H1 (cell line): Measurements from ENCODE around the gene GJE1. TPM values are rescaled to one million over a fixed set of nuclear protein-coding genes. Genes with fewer than 3 reads are reported as not detected.

Experiments
- CTCF ChIA-PET: fragments of 300-600 bp; sonication (Branson Sonifier 250); formaldehyde crosslinking; loops from one replicate; lab custom pipeline; 2021; ENCODE audit not compliant: partially characterized antibody; lab: Charles Lee
- POLR2A ChIA-PET: fragments of 300-600 bp; sonication (Branson Sonifier 250); formaldehyde crosslinking; loops from one replicate; lab custom pipeline; 2021; ENCODE audit warnings: inconsistent platforms; ENCODE audit not compliant: partially characterized antibody; lab: Charles Lee
- DNase-seq, 2 experiments: peaks; one replicate each; pipeline versions ENCODE4 v3.0.0 to v3.0.0-alpha.2; 2010 to 2022; ENCODE audit warnings: low spot score in 2 of 2, low read depth in 1 of 2, mixed read lengths in 1 of 2
- FAIRE-seq: peaks from 2 replicates; lab custom pipeline; 2011; peaks lifted over from hg19 to GRCh38; lab: Jason Lieb, UNC
- H2AFZ ChIP-seq: 2 replicates; pipeline ENCODE4 v1.8.1; 2012; ENCODE audit warnings: low read length, inconsistent platforms
- H2AK5ac ChIP-seq: 2 replicates; pipeline ENCODE4 v1.6.1; 2013; ENCODE audit warnings: low read depth, low read length
- H2BK120ac ChIP-seq: replicated peaks from 2 replicates; pipeline ENCODE3; 2013; ENCODE audit warnings: low read depth, low read length, inconsistent platforms
- H2BK12ac ChIP-seq: 2 replicates; pipeline ENCODE4 v1.6.1; 2013; ENCODE audit warnings: low read depth, low read length
- H2BK15ac ChIP-seq: 2 replicates; pipeline ENCODE4 v1.6.1; 2013; ENCODE audit warnings: low read length
- H2BK20ac ChIP-seq: 2 replicates; pipeline ENCODE4 v1.6.1; 2013; ENCODE audit warnings: low read length
- H2BK5ac ChIP-seq: 2 replicates; pipeline ENCODE4 v1.6.1; 2013; ENCODE audit warnings: low read depth, low read length
- H3K14ac ChIP-seq: 2 replicates; pipeline ENCODE4 v1.6.1; 2013; ENCODE audit warnings: inconsistent platforms; ENCODE audit not compliant: insufficient read length
- H3K18ac ChIP-seq: 2 replicates; pipeline ENCODE4 v1.6.1; 2013; ENCODE audit warnings: low read length; ENCODE audit errors: extremely low read depth
- H3K23ac ChIP-seq: 2 replicates; pipeline ENCODE4 v1.6.1; 2013; ENCODE audit warnings: inconsistent platforms; ENCODE audit not compliant: insufficient read length
- H3K23me2 ChIP-seq: 2 replicates; pipeline ENCODE4 v1.6.1; 2013; ENCODE audit warnings: low read depth, low read length
- H3K27ac ChIP-seq: 2 replicates; pipeline ENCODE4 v1.6.1; 2011; ENCODE audit warnings: low read depth, low read length, inconsistent platforms
- H3K27me3 ChIP-seq, 4 experiments: replicated peaks in 1 of 4; 1 replicate in 1 of 4; 2 replicates in 3 of 4; pipeline versions ENCODE4 v1.6.1 to v1.8.1; 2011 to 2013; ENCODE audit warnings: low read length in 3 of 4, mild to moderate bottlenecking in 3 of 4, inconsistent platforms in 2 of 4, mixed read lengths in 2 of 4, moderate library complexity in 1 of 4; ENCODE audit not compliant: control insufficient read depth in 3 of 4, insufficient read depth in 3 of 4; ENCODE audit errors: extremely low read depth in 1 of 4
- H3K36me3 ChIP-seq, 4 experiments: 2 replicates each; pipeline versions ENCODE4 v1.6.1 to v1.8.1; 2011 to 2013; ENCODE audit warnings: mild to moderate bottlenecking in 4 of 4, low read length in 3 of 4, moderate library complexity in 2 of 4, control low read depth in 1 of 4, inconsistent platforms in 1 of 4; ENCODE audit not compliant: insufficient read depth in 4 of 4, control insufficient read depth in 2 of 4
- H3K4ac ChIP-seq: replicated peaks from 2 replicates; pipeline ENCODE3; 2013; ENCODE audit warnings: low read length, low read depth, mixed read lengths, inconsistent platforms; ENCODE audit not compliant: insufficient read length
- H3K4me1 ChIP-seq, 4 experiments: replicated peaks in 1 of 4; 1 replicate in 1 of 4; 2 replicates in 3 of 4; pipeline versions ENCODE4 v1.6.1 to v1.8.1; 2011 to 2013; ENCODE audit warnings: low read length in 3 of 4, inconsistent platforms in 2 of 4, mixed read lengths in 1 of 4; ENCODE audit not compliant: insufficient read depth in 4 of 4, control insufficient read depth in 3 of 4
- H3K4me2 ChIP-seq, 2 experiments: 2 replicates each; pipeline versions ENCODE4 v1.6.1 to v1.8.1; 2011 to 2013; ENCODE audit warnings: low read depth in 2 of 2, low read length in 2 of 2, control low read depth in 1 of 2, inconsistent platforms in 1 of 2, mild to moderate bottlenecking in 1 of 2; ENCODE audit not compliant: insufficient read depth in 1 of 2
- H3K4me3 ChIP-seq, 4 experiments: fragments of 200-600, 300-600 bp in 1 of 4; sonication (generic), shearing (Covaris generic), sonication (Bioruptor Twin) in 1 of 4; 2 replicates each; pipeline versions ENCODE4 v1.5.1 to v1.8.1; 2011 to 2016; ENCODE audit warnings: low read length in 4 of 4, low read depth in 3 of 4, control low read depth in 2 of 4, inconsistent platforms in 2 of 4, mild to moderate bottlenecking in 2 of 4, mixed read lengths in 1 of 4, moderate library complexity in 1 of 4; ENCODE audit not compliant: insufficient read depth in 2 of 4; ENCODE audit errors: extremely low read depth in 1 of 4
- H3K56ac ChIP-seq: replicated peaks from 2 replicates; pipeline ENCODE3; 2013; ENCODE audit warnings: low read depth, mild to moderate bottlenecking, mixed read lengths, low read length, inconsistent platforms; ENCODE audit not compliant: insufficient read length
- H3K79me1 ChIP-seq: 2 replicates; pipeline ENCODE4 v1.6.1; 2013; ENCODE audit warnings: low read depth, low read length, control low read depth
- H3K79me2 ChIP-seq, 2 experiments: 2 replicates each; pipeline versions ENCODE4 v1.6.1 to v1.8.1; 2012 to 2013; ENCODE audit warnings: low read length in 2 of 2, mild to moderate bottlenecking in 2 of 2, inconsistent platforms in 1 of 2; ENCODE audit not compliant: insufficient read depth in 2 of 2, control insufficient read depth in 1 of 2
- H3K9ac ChIP-seq, 4 experiments: replicated peaks in 1 of 4; 1 replicate in 1 of 4; 2 replicates in 3 of 4; pipeline versions ENCODE4 v1.6.1 to v1.8.1; 2011 to 2013; ENCODE audit warnings: low read depth in 3 of 4, low read length in 3 of 4, control low read depth in 2 of 4, mild to moderate bottlenecking in 2 of 4, moderate library complexity in 2 of 4, inconsistent platforms in 1 of 4; ENCODE audit errors: extremely low read depth in 1 of 4
- H3K9me3 ChIP-seq, 2 experiments: 2 replicates each; pipeline versions ENCODE4 v1.6.1 to v1.8.1; 2012 to 2013; ENCODE audit warnings: mild to moderate bottlenecking in 2 of 2, moderate library complexity in 2 of 2, control low read depth in 1 of 2, inconsistent platforms in 1 of 2, low read depth in 1 of 2, low read length in 1 of 2, mixed read lengths in 1 of 2; ENCODE audit not compliant: insufficient read depth in 2 of 2
- H4K20me1 ChIP-seq, 2 experiments: replicated peaks in 1 of 2; 2 replicates each; pipeline versions ENCODE3 to v1.8.1; 2011 to 2013; ENCODE audit warnings: inconsistent platforms in 2 of 2, low read length in 2 of 2, mild to moderate bottlenecking in 1 of 2; ENCODE audit not compliant: insufficient read depth in 2 of 2, control insufficient read depth in 1 of 2
- H4K5ac ChIP-seq: 2 replicates; pipeline ENCODE4 v1.6.1; 2013; ENCODE audit warnings: low read length, low read depth, mixed read lengths, inconsistent platforms; ENCODE audit not compliant: insufficient read length
- H4K8ac ChIP-seq: 2 replicates; pipeline ENCODE4 v1.8.0; 2013; ENCODE audit warnings: mild to moderate bottlenecking, moderate library complexity, low read length, inconsistent platforms; ENCODE audit not compliant: insufficient read depth; ENCODE audit errors: extremely low read depth
- H4K91ac ChIP-seq: replicated peaks from 2 replicates; pipeline ENCODE3; 2013; ENCODE audit warnings: low read length, mixed read lengths, inconsistent platforms; ENCODE audit not compliant: insufficient read length
- BACH1 ChIP-seq: IDR thresholded peaks from 2 replicates; pipeline ENCODE4 v1.6.1; 2012; ENCODE audit warnings: low read length, improper control_type of control experiment
- BCL11A ChIP-seq, 2 experiments: IDR thresholded peaks; one replicate each; pipeline ENCODE4 v1.6.1; 2011; ENCODE audit warnings: low read depth in 2 of 2, low read length in 2 of 2, mild to moderate bottlenecking in 2 of 2
- CHD2 ChIP-seq: IDR thresholded peaks from 2 replicates; pipeline ENCODE4 v1.6.1; 2012; ENCODE audit warnings: low read length, improper control_type of control experiment
- EZH2 ChIP-seq: fragments of 200-600 bp; sonication (generic); IDR thresholded peaks from 2 replicates; pipeline ENCODE4 v1.7.1; 2012; ENCODE audit warnings: low read depth, mild to moderate bottlenecking, moderate library complexity, low read length, inconsistent platforms; ENCODE audit not compliant: severe bottlenecking
- FOSL1 ChIP-seq: IDR thresholded peaks from 2 replicates; pipeline ENCODE4 v1.6.1; 2011; ENCODE audit warnings: mild to moderate bottlenecking, low read depth, low read length, moderate library complexity; ENCODE audit not compliant: insufficient read depth
- HDAC2 ChIP-seq, 2 experiments: fragments of 300-600 bp in 1 of 2; sonication (generic) in 1 of 2; IDR thresholded peaks; 2 replicates each; pipeline ENCODE4 v1.6.1; 2011 to 2012; ENCODE audit warnings: low read depth in 2 of 2, low read length in 2 of 2, mild to moderate bottlenecking in 2 of 2, moderate library complexity in 2 of 2, borderline replicate concordance in 1 of 2, inconsistent platforms in 1 of 2
- MAFK ChIP-seq: IDR thresholded peaks from 2 replicates; pipeline ENCODE4 v1.6.1; 2012; ENCODE audit warnings: low read depth, mild to moderate bottlenecking, improper control_type of control experiment, low read length
- NRF1 ChIP-seq: IDR thresholded peaks from 2 replicates; pipeline ENCODE4 v1.6.1; 2011; ENCODE audit warnings: mild to moderate bottlenecking, low read depth, low read length, improper control_type of control experiment
- PHF8 ChIP-seq: fragments of 200-600 bp; sonication (generic); conservative IDR thresholded peaks from 2 replicates; pipeline ENCODE4 v1.7.1; 2012; ENCODE audit warnings: low read depth, mild to moderate bottlenecking, inconsistent platforms, low read length, moderate library complexity
- POLR2AphosphoS5 ChIP-seq: IDR thresholded peaks from 2 replicates; pipeline ENCODE4 v1.6.1; 2011; ENCODE audit warnings: low read depth, low read length
- SIX5 ChIP-seq: IDR thresholded peaks from 2 replicates; pipeline ENCODE4 v1.6.1; 2011; ENCODE audit warnings: mild to moderate bottlenecking, low read depth, low read length
- SP4 ChIP-seq: IDR thresholded peaks from 2 replicates; pipeline ENCODE4 v1.6.1; 2012; ENCODE audit warnings: low read length, inconsistent platforms
- TAF1 ChIP-seq: IDR thresholded peaks from 2 replicates; pipeline ENCODE4 v1.6.1; 2011; ENCODE audit warnings: mild to moderate bottlenecking, low read depth, low read length
- WGBS, 2 experiments: shearing (Covaris generic) in 1 of 2; methylation state at CpG; one replicate each; pipeline versions ENCODE4 v1.1.6 to v1.1.7; 2013 to 2015; ENCODE audit warnings: low lambda C conversion rate in 2 of 2, mixed read lengths in 2 of 2, inconsistent platforms in 1 of 2, low coverage in 1 of 2, missing lambda C conversion rate in 1 of 2; ENCODE audit not compliant: insufficient replicate concordance in 2 of 2, insufficient coverage in 1 of 2, insufficient read length in 1 of 2; ENCODE audit errors: extremely low coverage in 1 of 2, missing lambda C conversion rate in 1 of 2; 5-methylcytosine and 5-hydroxymethylcytosine counted together
- polyA plus RNA-seq, 7 experiments: library from polyadenylated mRNA; depleted of rRNA in 3 of 7; stranded (reverse) in 5 of 7; unstranded in 2 of 7; fragments of >200 nt in 5 of 7; fragments of 200-250 nt in 2 of 7; gene quantifications; 1 replicate in 5 of 7; 2 replicates in 1 of 7; 4 replicates in 1 of 7; pipeline versions ENCODE4 v1.2.1 to v1.2.3, GENCODE V29; 2011 to 2013; ENCODE audit warnings: missing spikeins in 2 of 7, mixed read lengths in 2 of 7
- total RNA-seq: library from RNA; stranded (reverse); fragmentation: NEBNext Ultra II Directional; extraction: Animal tissue kit (Norgen Biotek cat#: 25700); gene quantifications from 2 replicates; pipeline ENCODE4 v1.2.1, GENCODE V29; 2021
- TF ChIP-seq, protein P1 (sequence below): IDR thresholded peaks from 2 replicates; pipeline ENCODE4 v1.6.1; 2011; ENCODE audit warnings: low read depth, mild to moderate bottlenecking, low read length; ENCODE audit not compliant: insufficient read depth

GJE1 gene
- total and polyA plus RNA-seq, 2 of the 8 experiments (the other 6 are each of a cell fraction or from before 2014, with no cell fraction given), result not detected

DNA sequence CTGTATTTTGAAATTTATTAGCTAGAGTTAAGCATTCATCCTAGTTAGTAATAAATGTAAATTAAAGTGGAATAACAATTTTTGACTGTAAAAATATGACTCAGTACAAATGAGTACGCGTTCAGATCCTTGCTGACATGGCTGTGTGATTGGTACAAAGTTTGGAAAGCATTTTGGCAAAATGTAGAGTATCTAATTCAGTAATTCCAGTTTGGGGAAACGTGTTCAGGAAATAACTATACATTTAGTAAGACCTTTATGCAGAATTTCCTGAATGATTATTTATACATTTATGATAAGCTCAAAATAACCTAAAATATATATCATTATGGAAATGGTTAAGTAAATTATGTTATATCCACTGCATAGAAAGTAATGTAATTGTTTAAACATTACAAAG lies 22.4 kb downstream of the GJE1 start:
- Histone ChIP-seq H3K4me2 (peak overlapping the region in 1 of 2 experiments; percentile 49; a peak in 2 of 4 replicates), H3K56ac (no peak overlapping the region), H3K4me1 (peaks cover 0 to 6% (median 1%) of the 10 kb centered on the region in 4 experiments; a peak in 3 of 7 replicates), H3K27ac (no peak overlapping the region), H4K91ac (no peak overlapping the region), H2BK15ac (no peak overlapping the region), H3K9me3 (no peaks in the 10 kb centered on the region), H2BK20ac (no peak overlapping the region), H3K9ac (no peak overlapping the region), H3K79me1 (no peaks in the 10 kb centered on the region), H2BK12ac (no peak overlapping the region), H4K8ac (no peak overlapping the region), H4K20me1 (peaks cover 0 to 2% of the 10 kb centered on the region in 2 experiments), H3K4ac (no peak overlapping the region), H2AFZ (no peak overlapping the region), H2BK120ac (no peak overlapping the region), H4K5ac (no peak overlapping the region), H3K4me3 (no peak overlapping the region), H3K79me2 (peaks cover 0 to 90% of the 10 kb centered on the region in 2 experiments), H3K23me2 (no peaks in the 10 kb centered on the region)
- DNase-seq (no peak), FAIRE-seq (no peak)
- POLR2A ChIA-PET, result interaction anchor here (0.6 kb wide), 1 partner anchor 211 kb away, joined by 3 read pairs; no protein-coding TSS in a partner anchor
- WGBS, 2 experiments, result 86% methylated on average over 3 of the region's 3 CpGs; no CpG with 5 or more reads in 1 of the 2 experiments
- CTCF ChIA-PET, result interaction anchor here (0.7 to 4.8 kb wide), 10 partner anchors 7 to 383 kb away, joined by 3 to 47 read pairs (median 12); partner anchors contain the start of gene NMBR
- TF ChIP-seq, protein P1, sequence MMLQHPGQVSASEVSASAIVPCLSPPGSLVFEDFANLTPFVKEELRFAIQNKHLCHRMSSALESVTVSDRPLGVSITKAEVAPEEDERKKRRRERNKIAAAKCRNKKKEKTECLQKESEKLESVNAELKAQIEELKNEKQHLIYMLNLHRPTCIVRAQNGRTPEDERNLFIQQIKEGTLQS, result no peak
- TF ChIP-seq MAFK (no peak), SIX5 (no peak), SP4 (no peak), EZH2 (no peak), POLR2AphosphoS5 (no peak), NRF1 (no peak), PHF8 (no peak), TAF1 (no peak), CHD2 (no peak), BCL11A (IDR thresholded peaks at IDR 0.05; ENCODE audit: low read depth in 2 of 2, low read length in 2 of 2) (no peak), FOSL1 (no peak), HDAC2 (IDR thresholded peaks at IDR 0.05; ENCODE audit: borderline replicate concordance in 1 of 2, low read depth in 2 of 2, low read length in 2 of 2) (no peak), BACH1 (no peak)
- TF ChIP-seq, all 59 proteins: peak for 0
- Histone ChIP-seq H2AK5ac (no peak overlapping the region), H3K14ac (no peak overlapping the region), H3K36me3 (no peaks in the 10 kb centered on the region), H3K18ac (no peak overlapping the region), H3K23ac (no peak overlapping the region), H2BK5ac (no peak overlapping the region), H3K27me3 (no peaks in the 10 kb centered on the region)
